Colonic mucosa (tissue), 4 donors: Measurements from ENCODE around the gene MYL11. TPM values are rescaled to one million over a fixed set of nuclear protein-coding genes. Genes with fewer than 3 reads are reported as not detected.
"Not testable (repeated sequence)": the region's sequence is repeated elsewhere in the genome, so short reads cannot be mapped to it uniquely, and the experiment has no call there.

ENCODE experiments used
- DNase-seq: peaks from one replicate; pipeline ENCODE4 v3.0.0-alpha.2; 2020
- H3K27ac ChIP-seq: fragments of 200-600 bp; one replicate; pipeline ENCODE4 v1.8.0; 2021
- H3K27me3 ChIP-seq: fragments of 200-600 bp; one replicate; pipeline ENCODE4 v1.8.0; 2021
- H3K36me3 ChIP-seq: fragments of 200-600 bp; one replicate; pipeline ENCODE4 v1.8.0; 2021
- H3K4me1 ChIP-seq: fragments of 200-600 bp; one replicate; pipeline ENCODE4 v1.8.0; 2021; ENCODE audit warnings: mild to moderate bottlenecking
- H3K4me3 ChIP-seq: fragments of 200-600 bp; one replicate; pipeline ENCODE4 v1.8.0; 2021
- H3K9ac ChIP-seq, 2 donors: one replicate each; pipeline ENCODE4 v1.7.0; 2013; ENCODE audit warnings: control low read depth in 2 of 2, low read depth in 2 of 2, low read length in 2 of 2
- H3K9me3 ChIP-seq: fragments of 200-600 bp; one replicate; pipeline ENCODE4 v1.8.0; 2021
- intact Hi-C: fragments of 100-400 bp; cut with DNase I; formaldehyde crosslinking; loops from one replicate; pipeline ENCODE4 v1.14.1; 2022
- total RNA-seq, 2 donors: library from RNA; stranded (reverse); fragmentation: NEBNext Ultra II Directional in 1 of 2; extraction: Animal tissue kit (Norgen Biotek cat#: 25700) in 1 of 2; gene quantifications; one replicate each; pipeline ENCODE4 v1.2.1, GENCODE V29; 2021
- TF ChIP-seq, protein P1 (sequence below): fragments of 200-600 bp; IDR thresholded peaks from one replicate; pipeline ENCODE4 v1.8.0; 2022; ENCODE audit warnings: antibody characterized with exemption, mild to moderate bottlenecking
- donor health status: healthy.
- donor health status: DM: no; HTN: no; CAD: no.
- donor health status: DM: no; HTN: no; CAD: no.

The MYL11 gene
- total RNA-seq, 2 donors from 2014 or later = 1.1 to 2.2 TPM

DNA sequence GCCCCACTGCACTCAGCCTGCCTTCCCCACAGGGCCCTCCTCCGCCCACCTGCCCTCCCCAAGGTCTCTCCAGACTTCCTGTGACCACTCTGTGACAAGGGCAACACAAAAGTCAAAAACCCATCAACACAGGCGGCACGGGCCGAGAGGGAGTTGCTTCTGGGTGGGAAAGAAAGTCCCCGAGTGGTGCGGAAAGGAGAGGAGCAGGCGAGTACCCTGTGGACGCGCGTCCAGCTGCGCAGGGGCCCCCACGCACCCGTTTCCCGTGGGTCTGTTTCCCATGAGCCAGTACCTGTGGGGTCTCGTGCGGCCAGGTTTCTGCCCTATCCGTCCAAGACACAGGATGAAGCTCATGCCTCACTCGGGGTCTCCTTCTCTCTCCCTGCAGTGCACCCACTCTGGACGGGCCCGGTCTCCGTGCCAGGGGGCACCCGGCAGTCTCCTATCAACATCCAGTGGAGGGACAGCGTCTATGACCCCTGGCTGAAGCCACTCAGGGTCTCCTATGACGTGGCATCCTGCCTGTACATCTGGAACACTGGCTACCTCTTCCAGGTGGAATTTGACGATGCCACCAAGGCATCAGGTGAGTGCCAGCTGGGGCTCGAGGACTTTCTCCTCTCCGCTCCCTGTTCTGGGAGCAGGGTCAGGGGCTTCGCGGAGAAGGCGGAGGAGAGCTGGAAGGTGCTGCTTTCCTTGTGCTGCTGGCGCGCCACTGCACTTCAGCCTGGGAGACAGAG is 31.7 kb upstream of the MYL11 start:
- intact Hi-C loops = no loop called here
- peak; percentile 16 for DNase-seq

DNA sequence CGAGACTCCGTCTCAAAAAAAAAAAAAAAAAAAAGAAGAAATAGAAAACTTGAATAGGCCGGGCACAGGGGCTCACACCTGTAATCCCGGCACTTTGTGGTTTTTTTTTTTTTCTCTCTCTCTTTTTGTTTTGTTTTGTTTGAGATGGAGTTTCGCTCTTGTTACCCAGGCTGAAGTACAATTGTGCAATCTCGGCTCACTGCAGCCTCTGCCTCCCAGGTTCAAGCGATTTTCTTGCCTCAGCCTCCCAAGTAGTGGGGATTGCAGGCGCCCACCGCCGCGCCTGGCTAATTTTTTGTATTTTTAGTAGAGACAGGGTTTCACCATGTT is 31.1 kb upstream of the MYL11 start:
- H3K4me3 ChIP-seq, H3K27ac ChIP-seq, H3K9ac ChIP-seq, intact Hi-C loops, H3K27me3 ChIP-seq, H3K36me3 ChIP-seq, H3K4me1 ChIP-seq, DNase-seq, H3K9me3 ChIP-seq: not testable (repeated sequence)

More for the DNA sequence above, 31.7 kb upstream of the MYL11 start:
- Histone ChIP-seq H3K9me3 (no peaks in the 10 kb centered on the region), H3K27me3 (no peaks in the 10 kb centered on the region), H3K36me3 (no peaks in the 10 kb centered on the region), H3K27ac (no peak overlapping the region), H3K4me1 (no peaks in the 10 kb centered on the region), H3K9ac (no peak overlapping the region), H3K4me3 (no peak overlapping the region)
- TF ChIP-seq, protein P1, sequence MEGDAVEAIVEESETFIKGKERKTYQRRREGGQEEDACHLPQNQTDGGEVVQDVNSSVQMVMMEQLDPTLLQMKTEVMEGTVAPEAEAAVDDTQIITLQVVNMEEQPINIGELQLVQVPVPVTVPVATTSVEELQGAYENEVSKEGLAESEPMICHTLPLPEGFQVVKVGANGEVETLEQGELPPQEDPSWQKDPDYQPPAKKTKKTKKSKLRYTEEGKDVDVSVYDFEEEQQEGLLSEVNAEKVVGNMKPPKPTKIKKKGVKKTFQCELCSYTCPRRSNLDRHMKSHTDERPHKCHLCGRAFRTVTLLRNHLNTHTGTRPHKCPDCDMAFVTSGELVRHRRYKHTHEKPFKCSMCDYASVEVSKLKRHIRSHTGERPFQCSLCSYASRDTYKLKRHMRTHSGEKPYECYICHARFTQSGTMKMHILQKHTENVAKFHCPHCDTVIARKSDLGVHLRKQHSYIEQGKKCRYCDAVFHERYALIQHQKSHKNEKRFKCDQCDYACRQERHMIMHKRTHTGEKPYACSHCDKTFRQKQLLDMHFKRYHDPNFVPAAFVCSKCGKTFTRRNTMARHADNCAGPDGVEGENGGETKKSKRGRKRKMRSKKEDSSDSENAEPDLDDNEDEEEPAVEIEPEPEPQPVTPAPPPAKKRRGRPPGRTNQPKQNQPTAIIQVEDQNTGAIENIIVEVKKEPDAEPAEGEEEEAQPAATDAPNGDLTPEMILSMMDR = no peak

DNA sequence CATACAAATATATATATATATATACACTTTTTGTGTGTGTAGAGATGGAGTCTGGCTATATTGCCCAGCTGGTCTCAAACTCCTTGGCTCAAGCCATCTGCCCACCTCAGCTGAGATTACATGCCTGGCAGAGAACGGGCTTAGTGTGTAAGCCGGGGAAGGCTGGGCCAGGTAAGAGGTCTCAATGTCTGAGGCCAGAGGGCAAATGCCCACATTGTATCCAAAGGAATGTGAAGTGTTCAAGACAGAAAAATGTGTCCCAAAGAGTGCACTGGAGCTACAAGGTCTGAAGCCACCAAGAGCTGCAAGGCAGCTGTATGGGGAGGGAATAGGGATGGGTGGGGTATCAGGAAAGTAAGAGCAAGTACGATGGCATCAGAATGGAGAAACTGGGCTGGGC is 28.3 kb upstream of the MYL11 start:
- intact Hi-C loops = no loop called here
- Histone ChIP-seq H3K9ac (no peak overlapping the region), H3K9me3 (no peaks in the 10 kb centered on the region), H3K27me3 (no peaks in the 10 kb centered on the region), H3K27ac (no peak overlapping the region), H3K4me1 (no peaks in the 10 kb centered on the region), H3K4me3 (no peak overlapping the region), H3K36me3 (no peaks in the 10 kb centered on the region)
- TF ChIP-seq, protein P1 = no peak
- DNase-seq = no peak

DNA sequence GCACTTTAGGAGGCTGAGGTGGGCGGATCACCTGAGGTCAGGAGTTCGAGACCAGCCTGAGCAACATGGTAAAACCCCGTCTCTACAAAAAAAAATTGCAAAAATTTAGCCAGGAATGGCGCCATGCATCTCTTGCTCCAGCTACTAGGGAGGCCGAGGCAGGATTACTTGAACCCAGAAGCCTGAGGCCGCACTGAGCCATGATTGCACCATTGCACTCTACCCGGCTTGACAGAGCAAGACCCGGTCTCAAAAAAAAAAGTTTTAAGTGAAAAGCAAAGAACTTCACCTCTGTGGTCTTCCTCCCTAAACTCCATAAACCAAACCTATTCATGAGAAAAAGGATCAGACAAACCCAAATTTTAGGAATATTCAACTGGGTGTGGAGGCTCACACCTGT is 26.5 kb upstream of the MYL11 start:
- TF ChIP-seq, protein P1 = no peak
- no peak overlapping the region for H3K27ac ChIP-seq
- intact Hi-C loops = no loop called here
- no peak overlapping the region for H3K9ac ChIP-seq
- no peak overlapping the region for H3K4me3 ChIP-seq
- H3K27me3 ChIP-seq = no peaks in the 10 kb centered on the region
- H3K4me1 ChIP-seq = no peaks in the 10 kb centered on the region
- DNase-seq = no peak
- H3K9me3 ChIP-seq = no peaks in the 10 kb centered on the region
- H3K36me3 ChIP-seq = peaks cover 8% of the 10 kb centered on the region

DNA sequence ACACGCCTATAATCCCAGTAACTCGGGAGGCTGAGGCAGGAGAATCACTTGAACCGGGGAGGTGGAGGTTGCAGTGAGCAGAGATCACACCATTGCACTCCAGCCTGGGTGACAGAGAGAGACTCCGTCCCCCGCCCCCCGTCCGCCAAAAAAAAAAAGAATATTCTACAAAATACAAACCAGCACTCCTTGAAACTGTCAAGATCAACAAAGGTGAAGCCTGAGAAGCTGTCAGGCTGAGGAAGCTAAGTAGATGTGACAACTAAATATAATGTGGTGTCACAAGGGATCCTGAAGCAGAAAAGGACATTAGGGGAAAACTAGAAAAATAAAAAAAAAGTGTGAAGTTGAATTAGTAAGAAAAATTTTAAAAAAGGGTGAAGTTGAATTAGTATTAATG is 25.7 kb upstream of the MYL11 start:
- no peak for DNase-seq
- Histone ChIP-seq H3K4me3 (no peak overlapping the region), H3K27ac (no peak overlapping the region), H3K27me3 (no peaks in the 10 kb centered on the region), H3K9me3 (no peaks in the 10 kb centered on the region), H3K36me3 (peaks cover 8% of the 10 kb centered on the region), H3K9ac (no peak overlapping the region), H3K4me1 (peaks cover 4% of the 10 kb centered on the region)
- TF ChIP-seq, protein P1 = no peak
- intact Hi-C loops = no loop called here

DNA sequence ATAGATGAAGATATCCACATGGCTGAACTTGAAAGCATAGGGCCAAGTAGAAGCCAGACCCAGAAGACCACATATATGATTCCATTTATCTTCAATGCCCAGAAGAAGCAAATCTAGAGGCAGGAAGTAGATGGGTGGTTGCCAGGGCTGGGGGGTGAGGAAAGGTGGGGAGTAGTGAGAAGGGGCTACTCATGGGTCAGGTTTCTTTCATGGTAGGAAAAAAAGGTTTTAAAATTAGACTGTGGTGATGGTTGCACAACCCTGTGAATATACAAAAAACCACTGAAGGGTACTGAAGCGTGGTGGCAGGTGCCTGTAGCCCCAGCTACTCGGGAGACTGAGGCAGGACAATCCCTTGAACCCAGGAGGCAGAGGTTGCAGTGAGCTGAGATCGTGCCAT is 24.9 kb upstream of the MYL11 start:
- Histone ChIP-seq H3K9me3 (no peaks in the 10 kb centered on the region), H3K4me1 (peaks cover 7% of the 10 kb centered on the region), H3K9ac (no peak overlapping the region), H3K4me3 (no peak overlapping the region), H3K36me3 (peaks cover 8% of the 10 kb centered on the region), H3K27me3 (no peaks in the 10 kb centered on the region), H3K27ac (no peak overlapping the region)
- TF ChIP-seq, protein P1 = no peak
- intact Hi-C loops = loop anchor here (10.0 kb wide), 1 partner anchor 255 kb away; the partner anchor contains the start of genes TBX6 and YPEL3
- no peak for DNase-seq
